Measurements from ENCODE around the gene SETMAR. TPM values are rescaled to one million over a fixed set of nuclear protein-coding genes. Genes with fewer than 3 reads are reported as not detected.

The SETMAR gene
- total and polyA plus RNA-seq, 2 donors (not counting 1 experiment from before 2014, with no cell fraction given): 4.2 to 7.6 TPM

- Histone ChIP-seq H3K4me2 (replicated peaks; ENCODE audit: low read depth, low read length, poor library complexity, severe bottlenecking) (no peak overlapping the region), H2AFZ (ENCODE audit: insufficient read depth, low read depth, low read length, poor library complexity, severe bottlenecking) (no peak overlapping the region), H3K36me3 (replicated peaks in 1 of 2; ENCODE audit: control extremely low read depth in 1 of 2, control insufficient read depth in 1 of 2, extremely low read depth in 1 of 2, insufficient read depth in 2 of 2, low read length in 1 of 2) (peaks cover 2 to 13% of the 10 kb centered on the region in 2 experiments), H3K79me2 (ENCODE audit: control insufficient read depth, insufficient read depth, low read length) (no peaks in the 10 kb centered on the region), H3K9ac (ENCODE audit: low read length) (no peak overlapping the region), H3K9me3 (ENCODE audit: control extremely low read depth in 1 of 3, control insufficient read depth in 2 of 3, insufficient read depth in 1 of 3, low read length in 2 of 3) (no peaks in the 10 kb centered on the region), H3K27ac (ENCODE audit: low read length in 2 of 2) (no peak overlapping the region), H3K4me3 (ENCODE audit: control extremely low read depth in 1 of 5, extremely low read depth in 1 of 5, insufficient read depth in 1 of 5, low read depth in 2 of 5, low read length in 4 of 5) (no peak overlapping the region), H3K27me3 (replicated peaks in 1 of 4; ENCODE audit: control extremely low read depth in 1 of 4, control insufficient read depth in 3 of 4, insufficient read depth in 4 of 4, low read length in 3 of 4) (no peaks in the 10 kb centered on the region), H4K20me1 (ENCODE audit: control insufficient read depth, insufficient read depth, low read length, poor library complexity, severe bottlenecking) (no peaks in the 10 kb centered on the region), H3K4me1 (ENCODE audit: control insufficient read depth in 2 of 2, insufficient read depth in 2 of 2, low read length in 2 of 2) (no peaks in the 10 kb centered on the region)
- H3K4me3 Mint-ChIP-seq: no peak overlapping the region
- H3K4me1 Mint-ChIP-seq: no peaks in the 10 kb centered on the region
- 92% methylated on average over 3 of the region's 6 CpGs for WGBS (ENCODE audit: insufficient coverage)
- intact Hi-C loops (cut with micrococcal nuclease): no loop called here
- H3K27me3 Mint-ChIP-seq: no peaks in the 10 kb centered on the region
- ChIA-PET CTCF (interaction anchor here (0.6 to 1.9 kb wide), 3 partner anchors 10 to 317 kb away, joined by 3 to 14 read pairs (median 3); no protein-coding TSS in a partner anchor), POLR2A (no interaction called here)
- TF ChIP-seq, protein P1, sequence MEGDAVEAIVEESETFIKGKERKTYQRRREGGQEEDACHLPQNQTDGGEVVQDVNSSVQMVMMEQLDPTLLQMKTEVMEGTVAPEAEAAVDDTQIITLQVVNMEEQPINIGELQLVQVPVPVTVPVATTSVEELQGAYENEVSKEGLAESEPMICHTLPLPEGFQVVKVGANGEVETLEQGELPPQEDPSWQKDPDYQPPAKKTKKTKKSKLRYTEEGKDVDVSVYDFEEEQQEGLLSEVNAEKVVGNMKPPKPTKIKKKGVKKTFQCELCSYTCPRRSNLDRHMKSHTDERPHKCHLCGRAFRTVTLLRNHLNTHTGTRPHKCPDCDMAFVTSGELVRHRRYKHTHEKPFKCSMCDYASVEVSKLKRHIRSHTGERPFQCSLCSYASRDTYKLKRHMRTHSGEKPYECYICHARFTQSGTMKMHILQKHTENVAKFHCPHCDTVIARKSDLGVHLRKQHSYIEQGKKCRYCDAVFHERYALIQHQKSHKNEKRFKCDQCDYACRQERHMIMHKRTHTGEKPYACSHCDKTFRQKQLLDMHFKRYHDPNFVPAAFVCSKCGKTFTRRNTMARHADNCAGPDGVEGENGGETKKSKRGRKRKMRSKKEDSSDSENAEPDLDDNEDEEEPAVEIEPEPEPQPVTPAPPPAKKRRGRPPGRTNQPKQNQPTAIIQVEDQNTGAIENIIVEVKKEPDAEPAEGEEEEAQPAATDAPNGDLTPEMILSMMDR (IDR thresholded peaks at IDR 0.05): no peak
- no peak for TF ChIP-seq EZH2 (IDR thresholded peaks at IDR 0.05; ENCODE audit: borderline replicate concordance, insufficient read depth, low read depth, low read length, poor library complexity, severe bottlenecking)
- DNase-seq: no peak
- H3K27ac Mint-ChIP-seq: no peak overlapping the region
- no peak for ATAC-seq (ENCODE audit: low read depth)
- no peaks in the 10 kb centered on the region for H3K9me3 Mint-ChIP-seq (ENCODE audit: insufficient read depth)
Measured at GRCh38 chr3:4360817-4361216, 57.6 kb downstream of the SETMAR start.

DNA sequence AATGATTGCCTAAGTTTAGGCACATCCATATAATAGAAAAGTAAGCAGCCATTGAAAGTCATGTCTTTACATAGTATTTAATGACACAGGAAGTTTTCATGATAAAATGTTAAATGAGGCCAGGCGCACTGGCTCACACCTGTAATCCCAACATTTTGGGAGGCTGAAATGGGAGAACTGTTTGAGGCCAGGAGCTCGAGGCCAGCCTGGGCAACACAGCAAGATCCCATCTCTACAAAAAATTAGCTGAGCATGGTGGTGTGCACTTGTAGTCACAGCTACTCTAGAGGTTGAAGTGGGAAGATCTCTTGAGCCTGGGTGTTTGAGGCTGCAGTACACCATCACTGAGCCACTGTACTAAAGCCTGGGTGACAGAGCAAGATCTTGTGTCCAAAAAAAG is 59.4 kb downstream of the SETMAR start:
- Mint-ChIP-seq H3K4me1 (no peaks in the 10 kb centered on the region), H3K9me3 (ENCODE audit: insufficient read depth) (no peaks in the 10 kb centered on the region), H3K27ac (no peak overlapping the region), H3K4me3 (no peak overlapping the region), H3K27me3 (no peaks in the 10 kb centered on the region)
- no peak overlapping the region for H3K4me3 ChIP-seq (ENCODE audit: control extremely low read depth in 1 of 5, extremely low read depth in 1 of 5, insufficient read depth in 1 of 5, low read depth in 2 of 5, low read length in 4 of 5)
- ATAC-seq (ENCODE audit: low read depth) (no peak), DNase-seq (no peak)
- H3K27me3 ChIP-seq (replicated peaks in 1 of 4; ENCODE audit: control extremely low read depth in 1 of 4, control insufficient read depth in 3 of 4, insufficient read depth in 4 of 4, low read length in 3 of 4): no peaks in the 10 kb centered on the region
- H3K4me1 ChIP-seq (ENCODE audit: control insufficient read depth in 2 of 2, insufficient read depth in 2 of 2, low read length in 2 of 2): no peaks in the 10 kb centered on the region
- CTCF ChIA-PET: no interaction called here
- H3K9me3 ChIP-seq (ENCODE audit: control extremely low read depth in 1 of 3, control insufficient read depth in 2 of 3, insufficient read depth in 1 of 3, low read length in 2 of 3): no peaks in the 10 kb centered on the region
- H3K79me2 ChIP-seq (ENCODE audit: control insufficient read depth, insufficient read depth, low read length): no peaks in the 10 kb centered on the region
- TF ChIP-seq EZH2 (IDR thresholded peaks at IDR 0.05; ENCODE audit: borderline replicate concordance, insufficient read depth, low read depth, low read length, poor library complexity, severe bottlenecking): no peak
- TF ChIP-seq, protein P1 (IDR thresholded peaks at IDR 0.05): no peak
- H3K9ac ChIP-seq (ENCODE audit: low read length): no peak overlapping the region
- POLR2A ChIA-PET: no interaction called here
- intact Hi-C loops (cut with micrococcal nuclease): no loop called here
- peaks cover 2 to 13% of the 10 kb centered on the region in 2 experiments for H3K36me3 ChIP-seq (replicated peaks in 1 of 2; ENCODE audit: control extremely low read depth in 1 of 2, control insufficient read depth in 1 of 2, extremely low read depth in 1 of 2, insufficient read depth in 2 of 2, low read length in 1 of 2)
- H2AFZ ChIP-seq (ENCODE audit: insufficient read depth, low read depth, low read length, poor library complexity, severe bottlenecking): no peak overlapping the region
- H3K27ac ChIP-seq (ENCODE audit: low read length in 2 of 2): no peak overlapping the region
- WGBS (ENCODE audit: insufficient coverage): 100% methylated on average over 1 of the region's 2 CpGs
- H4K20me1 ChIP-seq (ENCODE audit: control insufficient read depth, insufficient read depth, low read length, poor library complexity, severe bottlenecking): no peaks in the 10 kb centered on the region
- H3K4me2 ChIP-seq (replicated peaks; ENCODE audit: low read depth, low read length, poor library complexity, severe bottlenecking): no peak overlapping the region

Other genes starting within 250 kb of the SETMAR start
- 21.2 and 24.0 TPM in 2 replicates for gene SUMF1, start 163.9 kb downstream of the SETMAR start, total RNA-seq
- gene SUMF1, start 163.9 kb downstream of the SETMAR start, polyA plus RNA-seq: 7.3 and 10.3 TPM in 2 replicates
- 332 and 357 TPM in 2 replicates for gene ITPR1, start 190.0 kb downstream of the SETMAR start, total RNA-seq
- 64.0 and 128 TPM in 2 replicates for gene ITPR1, start 190.0 kb downstream of the SETMAR start, polyA plus RNA-seq